Smooth muscle cell of the brain vasculature (primary cell): ENCODE results near the gene SIPA1L3.
"Not testable (repeated sequence)": the region's sequence is repeated elsewhere in the genome, so short reads cannot be mapped to it uniquely, and the experiment has no call there.

Experiments used
- DNase-seq: peaks from one replicate; pipeline ENCODE4 v3.0.0-alpha.2; 2012; ENCODE audit warnings: low read depth, low spot score

Gene SIPA1L3

GRCh38 chr19:38043649-38044144 lies 136.7 kb downstream of the SIPA1L3 start:
- DNase-seq: no peak

DNA sequence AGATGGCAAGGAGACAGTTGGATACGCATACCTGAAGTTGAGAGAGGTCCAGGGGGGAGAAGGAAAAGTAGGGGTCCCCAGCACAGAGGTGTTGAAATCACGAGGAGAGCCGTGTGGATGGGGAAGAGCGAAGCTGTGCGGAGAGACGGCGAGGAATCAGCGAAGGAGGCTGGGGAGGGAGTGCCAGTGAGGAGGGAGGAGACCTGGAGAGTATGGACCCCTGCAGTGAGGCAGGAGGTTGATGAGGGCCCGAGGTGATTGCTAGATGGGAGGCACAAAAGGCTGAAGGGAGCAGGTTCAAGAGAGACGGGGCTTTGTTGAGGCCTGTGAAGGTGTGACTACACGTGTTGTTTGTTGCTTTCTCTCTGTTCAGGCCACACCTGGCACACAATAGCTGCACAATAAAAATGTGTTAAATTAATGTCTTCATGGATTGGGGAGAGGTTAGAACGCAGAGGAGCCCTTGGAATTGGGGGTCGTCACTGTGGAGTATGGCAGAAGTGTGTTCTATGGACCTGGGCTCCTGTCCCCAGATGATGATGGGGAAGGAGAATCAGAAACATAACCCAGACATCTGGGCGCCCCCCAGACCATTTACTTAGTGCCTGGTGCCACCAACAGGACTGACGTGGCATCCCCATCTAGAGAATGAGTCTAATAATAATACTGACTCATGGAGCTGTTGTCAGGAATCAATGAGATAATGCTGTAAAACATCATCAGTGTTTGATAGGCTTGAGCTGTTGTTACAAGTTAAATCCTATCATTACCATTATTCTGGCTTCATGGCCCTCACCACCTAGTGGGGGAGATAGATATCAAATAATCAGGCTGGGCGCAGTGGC lies 137.5 kb downstream of the SIPA1L3 start:
- no peak for DNase-seq

- no peak for DNase-seq
Measured at GRCh38 chr19:38045554-38046253, 138.7 kb downstream of the SIPA1L3 start.

DNA sequence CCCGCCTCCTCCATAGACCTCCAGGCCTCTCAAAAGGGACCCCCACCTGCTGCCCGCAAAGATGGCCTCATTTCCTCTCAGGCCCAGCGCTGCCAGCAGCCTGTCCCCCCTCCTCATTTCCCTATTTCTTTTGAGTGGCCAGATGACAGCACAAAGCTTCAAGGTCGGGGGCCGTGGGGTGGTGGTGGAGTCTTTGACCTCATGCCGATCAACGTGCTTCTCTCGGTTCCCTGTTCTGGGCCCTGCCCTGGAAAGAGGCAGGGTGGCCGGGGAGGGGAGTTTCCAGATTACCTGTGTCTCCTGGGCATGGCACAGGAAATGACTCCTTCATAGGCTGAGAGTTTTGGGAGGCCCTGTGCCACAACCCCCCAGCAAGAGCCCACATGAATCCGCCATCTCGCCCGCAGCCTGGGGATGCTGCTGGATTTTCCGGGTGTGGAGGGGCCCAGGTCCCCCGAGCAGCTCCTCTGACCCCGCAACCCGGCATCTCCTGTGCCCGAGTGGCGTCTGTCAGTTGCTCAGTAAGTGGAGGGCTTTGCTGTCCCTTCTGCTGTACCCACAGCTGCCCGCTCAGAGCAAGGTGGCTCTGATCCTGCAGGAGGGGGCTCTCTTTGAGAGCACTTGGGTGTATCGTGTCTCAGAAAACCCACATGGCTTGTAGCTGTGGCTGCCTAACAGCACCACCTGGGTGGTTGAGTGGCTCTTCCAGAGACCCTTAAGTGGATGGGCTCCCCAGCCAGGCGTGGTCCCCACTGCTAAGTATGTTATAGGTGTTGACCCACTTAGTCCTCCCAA lies 139.4 kb downstream of the SIPA1L3 start:
- DNase-seq: no peak

DNA sequence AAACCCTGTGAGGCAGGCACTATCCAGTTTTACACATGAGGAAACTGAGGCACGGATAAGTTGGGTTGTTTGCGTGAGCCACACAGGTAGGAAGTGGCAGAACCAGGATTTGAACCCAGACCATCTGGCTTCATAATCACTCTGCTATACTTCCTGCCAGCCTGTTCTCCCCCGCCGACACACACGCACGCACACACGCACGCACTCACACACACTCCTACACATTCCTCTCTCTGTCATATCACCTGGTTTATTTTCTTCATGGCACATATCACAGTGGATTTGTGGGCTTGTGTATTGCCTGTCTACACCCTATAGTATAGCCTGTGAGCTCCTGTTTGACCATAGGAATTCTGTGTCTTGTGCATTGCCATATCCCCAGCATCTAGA lies 140.0 kb downstream of the SIPA1L3 start:
- DNase-seq: no peak

GRCh38 chr19:38047641-38048040 lies 140.6 kb downstream of the SIPA1L3 start:
- no peak for DNase-seq

GRCh38 chr19:38049105-38049649 lies 142.2 kb downstream of the SIPA1L3 start:
- no peak for DNase-seq

GRCh38 chr19:38055010-38055409 lies 148.0 kb downstream of the SIPA1L3 start:
- DNase-seq: no peak

DNA sequence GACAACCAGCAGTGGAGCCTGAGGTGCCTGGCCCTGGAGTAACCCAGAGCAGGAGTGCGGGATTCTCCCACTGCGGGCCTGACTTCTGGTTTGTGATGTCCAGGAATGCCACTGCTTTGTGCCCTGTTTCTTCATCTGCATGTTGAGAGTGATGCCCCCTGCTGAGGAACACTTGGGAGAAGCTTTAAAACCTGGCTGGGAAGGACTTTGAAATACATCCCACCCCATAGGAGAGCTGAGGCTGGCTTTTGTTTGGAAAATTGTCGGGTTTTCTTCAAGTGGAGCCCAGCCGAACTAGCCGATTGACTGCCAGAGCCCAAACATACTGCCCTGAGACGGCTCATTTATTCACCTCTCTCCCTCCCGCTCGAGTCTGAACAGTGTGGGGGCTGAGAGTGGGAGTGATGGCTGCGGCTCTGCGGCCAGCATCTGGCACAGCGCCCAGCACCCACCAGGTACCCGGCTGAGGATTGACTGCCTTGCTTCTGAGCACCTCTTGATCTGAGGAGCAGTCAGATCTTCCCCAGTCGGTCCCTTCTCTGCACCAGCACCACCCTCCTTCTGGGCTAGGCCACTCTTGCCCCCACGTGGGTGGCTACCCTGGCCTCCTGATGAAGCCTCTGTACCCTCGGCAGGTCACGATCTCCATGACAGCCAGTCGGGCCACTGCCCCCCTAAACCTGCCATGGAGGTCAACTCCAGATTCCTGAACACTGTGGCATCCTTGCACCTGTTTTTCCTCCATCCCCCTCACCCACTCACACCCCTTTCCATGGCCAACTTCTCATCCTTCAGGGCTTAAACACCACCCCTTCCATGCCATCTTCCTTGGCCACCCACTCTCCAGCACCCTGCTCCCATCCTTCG lies 148.9 kb downstream of the SIPA1L3 start:
- DNase-seq: no peak

- no peak for DNase-seq
Measured at GRCh38 chr19:38056646-38057045, 149.6 kb downstream of the SIPA1L3 start.

DNA sequence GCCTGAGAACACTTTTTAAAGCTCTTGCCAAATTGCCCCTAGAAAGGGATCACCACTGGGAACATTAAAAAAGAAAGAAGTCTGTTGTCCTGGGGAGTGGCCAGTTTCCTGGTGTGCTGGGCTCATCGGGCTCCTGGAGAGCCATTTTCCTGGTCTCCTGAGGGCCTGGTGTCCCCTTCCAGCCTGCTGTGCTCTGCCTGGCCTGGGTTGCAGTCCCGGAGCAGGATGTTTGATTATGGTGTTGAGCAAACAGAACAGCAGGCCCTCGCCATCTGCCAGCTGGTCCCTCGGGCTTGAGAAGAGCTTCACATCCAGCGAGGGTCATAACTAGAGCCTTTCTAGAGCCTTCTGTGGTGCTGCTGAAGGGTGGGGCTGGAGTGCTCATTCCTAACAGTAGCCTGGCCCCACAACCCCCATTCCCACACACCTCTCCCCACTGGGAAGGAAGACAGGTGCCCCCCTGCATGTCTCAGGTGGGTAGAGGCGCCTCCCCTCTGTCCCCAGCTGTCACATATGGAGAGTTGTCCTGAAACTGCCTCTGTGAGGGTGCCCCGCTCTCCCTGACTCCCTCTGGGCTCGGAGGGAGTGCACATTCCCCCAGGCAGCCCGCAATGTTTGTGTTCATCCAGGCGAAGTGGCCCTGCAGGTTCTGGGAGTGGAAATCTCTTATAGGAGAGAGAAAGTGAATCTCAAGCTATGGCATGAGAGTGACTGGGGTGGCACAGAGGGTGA lies 151.1 kb downstream of the SIPA1L3 start:
- no peak for DNase-seq

- no peak for DNase-seq
Measured at GRCh38 chr19:38059897-38060296, 152.9 kb downstream of the SIPA1L3 start.

DNA sequence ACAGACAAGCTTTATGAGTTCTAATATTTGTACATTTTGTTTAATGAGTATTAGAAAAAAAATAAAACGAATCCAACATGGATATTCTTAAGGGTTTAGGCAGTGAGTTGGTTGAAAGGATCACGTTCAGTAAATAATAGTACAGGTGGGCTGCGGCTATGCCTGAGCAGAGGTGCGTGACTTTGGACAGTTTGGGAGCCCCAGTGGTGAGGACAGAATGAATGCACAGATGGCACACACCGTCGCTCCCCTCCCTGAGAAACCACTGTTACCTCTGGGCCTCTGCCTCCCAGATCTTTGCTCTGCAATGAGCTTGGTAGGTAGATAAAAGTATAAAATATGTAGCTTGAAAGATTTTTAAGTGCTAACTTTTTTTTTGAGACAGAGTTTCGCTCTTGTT lies 153.3 kb downstream of the SIPA1L3 start:
- DNase-seq: no peak

GRCh38 chr19:38061294-38061693 lies 154.3 kb downstream of the SIPA1L3 start:
- no peak for DNase-seq

DNA sequence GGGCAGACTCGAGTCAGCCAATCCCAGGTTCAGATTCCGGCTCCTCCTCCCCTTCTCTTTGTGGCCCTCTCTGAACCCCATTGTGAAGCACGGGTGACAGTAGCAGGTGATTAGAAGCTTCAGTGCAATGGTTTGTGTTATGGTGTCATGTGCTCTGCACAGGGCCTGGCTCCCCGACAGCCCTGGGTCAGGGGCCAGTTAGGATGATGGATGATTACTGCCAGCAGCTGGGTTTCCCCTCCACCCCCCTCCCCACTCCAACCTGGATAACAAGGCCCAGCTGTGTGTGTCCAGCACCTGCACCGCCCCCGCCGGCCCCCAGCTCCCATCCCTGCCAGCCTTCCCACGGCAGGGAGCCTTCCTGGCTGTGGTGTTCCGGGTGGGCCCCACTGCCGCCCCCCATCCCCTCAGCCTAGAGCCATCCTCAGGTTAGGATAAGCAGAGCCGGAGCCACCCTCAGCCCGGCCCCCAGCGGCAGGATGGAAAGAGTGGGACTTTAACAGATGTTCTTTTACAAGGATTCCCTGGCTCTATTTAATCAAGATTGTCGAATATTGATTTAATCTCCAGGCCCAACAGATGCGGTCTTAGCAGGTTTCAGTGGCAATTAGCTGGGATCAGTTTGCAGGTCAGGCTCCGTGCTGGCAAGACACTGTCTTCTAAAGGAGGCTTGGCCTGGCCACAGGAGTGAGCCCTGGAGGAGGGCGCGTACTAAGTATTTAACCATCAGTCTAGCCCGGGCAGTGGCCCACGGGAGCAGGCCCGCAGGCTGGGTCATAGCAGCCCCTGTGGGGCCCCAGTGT lies 156.2 kb downstream of the SIPA1L3 start:
- no peak for DNase-seq

DNA sequence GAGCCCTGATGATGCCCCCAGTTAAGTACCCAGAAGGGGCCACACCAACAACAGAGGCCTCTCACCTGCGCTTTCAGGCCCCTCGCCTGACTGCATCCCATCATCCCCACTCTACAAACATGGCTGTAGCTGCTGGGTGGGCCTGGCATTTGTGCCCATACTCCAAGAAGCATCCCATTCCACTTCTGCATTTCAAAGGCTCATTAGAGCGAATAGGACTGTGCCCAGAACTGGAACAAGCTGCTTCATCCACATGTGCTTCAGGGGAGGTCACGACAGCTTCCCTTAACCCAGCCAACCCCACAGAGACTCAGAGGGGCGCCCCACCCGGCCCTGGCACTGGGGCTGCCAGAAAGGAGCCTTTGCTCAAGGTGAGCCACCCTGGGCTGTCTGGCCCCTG lies 156.9 kb downstream of the SIPA1L3 start:
- no peak for DNase-seq

DNA sequence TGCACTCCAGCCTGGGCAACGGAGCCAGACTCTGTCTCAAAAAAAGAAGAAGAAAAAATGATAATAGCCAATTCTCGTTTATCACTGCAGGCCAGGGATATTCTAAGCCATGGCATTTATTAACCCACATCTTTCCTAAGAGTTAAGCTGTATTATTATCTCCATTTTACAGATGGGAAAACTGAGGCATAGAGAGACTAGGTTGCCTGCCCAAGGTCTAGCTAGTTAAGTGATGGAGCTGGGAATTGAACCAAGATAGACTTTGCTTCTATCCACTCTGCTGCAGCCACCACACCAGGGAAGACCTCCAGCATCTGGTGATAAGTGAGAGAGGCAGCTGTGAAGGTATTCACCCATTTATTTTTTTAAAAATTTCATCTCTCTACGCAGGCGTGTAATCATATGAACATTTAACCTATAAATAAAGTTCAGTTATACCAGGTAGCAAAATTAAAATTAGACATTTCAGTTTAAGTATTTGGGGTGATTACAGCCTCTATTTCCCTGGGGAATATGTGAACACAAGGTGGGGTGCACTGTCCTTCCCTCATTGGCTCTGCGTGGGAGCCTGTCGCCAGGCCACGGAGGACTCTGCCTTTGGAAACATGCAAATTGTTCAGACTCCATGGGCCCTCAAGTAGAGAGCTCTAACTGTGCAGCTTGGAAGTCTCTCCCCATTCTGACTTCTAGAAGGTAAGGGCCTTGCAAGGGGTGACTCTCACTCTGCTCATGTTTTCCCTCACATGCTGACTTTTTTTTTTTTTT lies 157.8 kb downstream of the SIPA1L3 start:
- no peak for DNase-seq

- not testable (repeated sequence) for DNase-seq
Measured at GRCh38 chr19:38065775-38066174, 158.8 kb downstream of the SIPA1L3 start.

GRCh38 chr19:38068826-38069225 lies 161.8 kb downstream of the SIPA1L3 start:
- DNase-seq: no peak
